ENCODE measurements around the gene C14orf119.
A peak's percentile ranks its signal among the peaks of the same experiment; 100 is the strongest.

C14orf119 gene

GRCh38 chr14:23109769-23110168, 14.5 kb downstream of the C14orf119 start:
- DNase-seq (ENCODE audit: low read depth in 2 of 2): no peak

GRCh38 chr14:23110579-23111365, 15.5 kb downstream of the C14orf119 start:
- DNase-seq (ENCODE audit: low read depth in 2 of 2): no peak

- DNase-seq (ENCODE audit: low read depth in 2 of 2): no peak
Observed at GRCh38 chr14:23112359-23113178, 17.3 kb downstream of the C14orf119 start.

- no peak for DNase-seq (ENCODE audit: low read depth in 2 of 2)
Observed at GRCh38 chr14:23113431-23114119, 18.3 kb downstream of the C14orf119 start.

GRCh38 chr14:23114120-23114458, 18.8 kb downstream of the C14orf119 start:
- no peak for DNase-seq (ENCODE audit: low read depth in 2 of 2)

GRCh38 chr14:23114669-23115038, 19.3 kb downstream of the C14orf119 start:
- DNase-seq (ENCODE audit: low read depth in 2 of 2): no peak

- peak; percentile 75 to 76 for DNase-seq (ENCODE audit: low read depth in 2 of 2)
Observed at GRCh38 chr14:23115039-23115731, 19.9 kb downstream of the C14orf119 start.

- DNase-seq (ENCODE audit: low read depth in 2 of 2): no peak
Observed at GRCh38 chr14:23115918-23116317, 20.6 kb downstream of the C14orf119 start.

GRCh38 chr14:23117371-23118020, 22.2 kb downstream of the C14orf119 start:
- DNase-seq (ENCODE audit: low read depth in 2 of 2): no peak

- DNase-seq (ENCODE audit: low read depth in 2 of 2): no peak
Observed at GRCh38 chr14:23118506-23119362, 23.4 kb downstream of the C14orf119 start, which contains the start of gene CEBPE. Gene CEBPE (minus strand): TSS chr14:23119255. CDS start chr14:23119091, 164 bp downstream.

- DNase-seq (ENCODE audit: low read depth in 2 of 2): no peak
Observed at GRCh38 chr14:23119363-23120327, 24.3 kb downstream of the C14orf119 start.

GRCh38 chr14:23120541-23121251, 25.4 kb downstream of the C14orf119 start:
- DNase-seq (ENCODE audit: low read depth in 2 of 2): peak; percentile 53 to 54

- DNase-seq (ENCODE audit: low read depth in 2 of 2): no peak
Observed at GRCh38 chr14:23121361-23121771, 26.1 kb downstream of the C14orf119 start.

GRCh38 chr14:23122086-23122485, 26.8 kb downstream of the C14orf119 start:
- no peak for DNase-seq (ENCODE audit: low read depth in 2 of 2)

- no peak for DNase-seq (ENCODE audit: low read depth in 2 of 2)
Observed at GRCh38 chr14:23123419-23123818, 28.1 kb downstream of the C14orf119 start.

GRCh38 chr14:23124337-23124954, 29.1 kb downstream of the C14orf119 start:
- no peak for DNase-seq (ENCODE audit: low read depth in 2 of 2)

- DNase-seq (ENCODE audit: low read depth in 2 of 2): no peak
Observed at GRCh38 chr14:23125011-23125410, 29.7 kb downstream of the C14orf119 start.

- no peak for DNase-seq (ENCODE audit: low read depth in 2 of 2)
Observed at GRCh38 chr14:23125933-23126524, 30.7 kb downstream of the C14orf119 start.
